ENCODE results near the gene CPE.

Gene CPE

DNA sequence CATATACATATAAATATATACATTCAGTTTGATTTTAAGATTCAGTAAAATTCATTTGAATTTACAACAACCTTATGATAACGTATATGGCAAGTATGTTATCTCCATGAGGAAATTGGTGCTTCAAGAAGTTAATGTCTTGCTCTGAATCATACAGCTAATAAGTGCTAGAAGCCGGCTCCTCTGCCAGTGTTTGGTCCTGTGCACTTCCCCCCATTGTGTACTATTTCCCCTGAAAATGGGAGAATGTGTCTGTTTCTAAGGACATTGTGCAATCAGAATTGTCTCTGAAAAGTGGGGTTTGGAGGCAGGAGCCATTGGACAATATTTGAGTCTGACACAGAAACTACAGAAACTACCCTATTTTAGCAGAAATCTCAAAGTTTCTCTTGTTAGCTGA lies 135.9 kb downstream of the CPE start:
- Mint-ChIP-seq H3K4me1 (no peaks in the 10 kb centered on the region), H3K9me3 (no peaks in the 10 kb centered on the region), H3K27me3 (peaks cover 3% of the 10 kb centered on the region), H3K36me3 (ENCODE audit: low read depth) (no peaks in the 10 kb centered on the region), H3K27ac (no peak overlapping the region), H3K4me3 (no peak overlapping the region)
- DNase-seq, result no peak
- ATAC-seq, result no peak

DNA sequence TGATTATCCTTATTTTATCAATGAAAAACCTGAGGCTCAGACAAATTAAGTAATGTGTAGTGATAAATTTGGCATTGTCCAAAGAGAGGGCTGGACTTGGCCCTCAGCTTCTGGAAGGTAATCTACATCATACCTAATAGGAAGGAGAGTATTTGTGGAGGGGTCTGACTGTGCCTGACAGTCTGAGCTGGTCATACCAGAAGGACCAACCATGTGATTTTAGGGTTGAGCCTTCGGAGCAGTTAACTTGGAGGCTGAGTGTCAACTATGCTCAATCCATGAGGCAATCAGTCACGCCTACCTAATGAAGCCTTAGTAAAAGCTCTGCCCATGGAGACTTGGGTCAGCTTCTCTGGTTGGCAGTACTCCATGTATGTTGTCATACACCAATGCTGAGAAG lies 136.4 kb downstream of the CPE start:
- Mint-ChIP-seq H3K27me3 (peaks cover 3% of the 10 kb centered on the region), H3K27ac (no peak overlapping the region), H3K4me3 (no peak overlapping the region), H3K4me1 (no peaks in the 10 kb centered on the region), H3K9me3 (no peaks in the 10 kb centered on the region), H3K36me3 (ENCODE audit: low read depth) (no peaks in the 10 kb centered on the region)
- ATAC-seq, result peak; percentile 15
- no peak for DNase-seq

DNA sequence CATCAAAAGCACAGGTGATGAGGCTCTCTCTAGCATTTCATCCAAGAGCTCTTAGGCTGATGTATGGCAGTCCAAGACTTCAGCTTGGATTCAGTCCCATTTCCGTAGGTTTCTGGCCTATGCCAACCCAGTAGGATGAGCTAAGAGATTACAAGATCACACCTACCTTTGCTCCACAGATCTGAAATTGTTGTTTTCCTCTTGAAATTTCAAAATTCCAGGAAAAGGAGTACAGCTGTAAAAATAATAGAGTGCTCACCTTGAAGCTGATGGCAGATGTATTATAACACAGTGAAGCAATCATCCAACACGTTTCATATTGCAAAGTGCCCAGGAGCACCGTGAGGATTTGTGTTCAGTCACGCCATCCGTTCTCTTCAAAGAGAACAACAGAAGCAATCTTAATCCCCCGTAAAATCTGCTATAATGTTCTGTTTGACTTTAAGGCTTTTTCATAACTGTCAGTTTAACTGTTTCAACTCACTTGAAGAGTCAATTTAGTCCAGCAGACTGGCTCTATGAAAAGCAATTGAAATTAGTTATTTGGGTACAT lies 137.5 kb downstream of the CPE start:
- H3K27ac Mint-ChIP-seq, result no peak overlapping the region
- H3K36me3 Mint-ChIP-seq (ENCODE audit: low read depth), result no peaks in the 10 kb centered on the region
- H3K4me3 Mint-ChIP-seq, result no peak overlapping the region
- H3K4me1 Mint-ChIP-seq, result no peaks in the 10 kb centered on the region
- H3K9me3 Mint-ChIP-seq, result no peaks in the 10 kb centered on the region
- DNase-seq (no peak), ATAC-seq (no peak)
- peaks cover 3% of the 10 kb centered on the region for H3K27me3 Mint-ChIP-seq

DNA sequence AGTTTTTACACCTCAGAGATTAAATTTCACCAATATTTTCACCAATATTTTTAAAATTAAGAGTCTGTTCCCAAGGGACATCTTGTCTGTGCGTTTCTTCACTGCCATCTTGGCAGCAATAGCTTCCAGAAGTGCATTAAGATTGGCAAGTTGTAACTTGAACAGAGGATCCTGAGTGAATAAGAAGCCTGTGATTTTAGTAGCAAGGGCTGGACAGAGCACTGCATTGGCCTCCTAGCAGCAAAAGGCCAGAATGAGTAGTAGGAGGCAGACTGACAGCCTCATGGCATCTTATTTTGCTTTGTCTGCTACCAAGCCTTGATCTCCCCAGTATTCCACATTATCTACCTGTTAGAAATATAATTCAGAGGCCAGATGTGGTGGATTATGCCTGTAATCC lies 138.4 kb downstream of the CPE start:
- Mint-ChIP-seq H3K27ac (no peak overlapping the region), H3K4me3 (no peak overlapping the region), H3K27me3 (peaks cover 3% of the 10 kb centered on the region), H3K36me3 (ENCODE audit: low read depth) (no peaks in the 10 kb centered on the region), H3K9me3 (no peaks in the 10 kb centered on the region), H3K4me1 (no peaks in the 10 kb centered on the region)
- DNase-seq (no peak), ATAC-seq (no peak)

DNA sequence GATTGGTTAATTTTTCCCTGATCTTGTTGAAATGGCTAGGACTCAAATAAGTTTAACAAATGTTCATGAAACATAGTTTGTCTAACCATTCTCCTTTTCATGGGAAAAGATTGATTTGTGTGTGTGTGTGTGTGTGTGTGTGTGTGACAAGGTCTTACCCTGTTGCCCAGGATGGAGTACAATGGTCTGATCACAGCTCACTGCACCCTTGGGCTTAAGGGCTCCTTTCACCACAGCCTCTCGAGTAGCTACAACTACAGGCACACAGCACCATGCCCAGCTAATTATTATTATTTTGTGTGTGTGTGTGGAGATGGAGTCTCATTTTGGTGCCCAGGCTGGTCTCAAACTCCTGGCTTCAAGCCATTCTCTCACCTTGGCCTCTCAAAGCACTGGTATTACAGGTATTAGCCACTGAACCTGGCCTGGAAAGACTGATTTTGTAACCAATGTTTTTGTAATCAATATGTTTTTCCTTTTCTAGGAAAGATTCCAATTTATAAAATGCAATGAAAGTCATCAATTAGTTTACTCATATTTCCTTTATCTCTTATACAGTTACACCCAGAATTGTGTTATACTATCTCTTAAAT lies 139.3 kb downstream of the CPE start:
- Mint-ChIP-seq H3K4me3 (no peak overlapping the region), H3K4me1 (no peaks in the 10 kb centered on the region), H3K27me3 (peaks cover 3% of the 10 kb centered on the region), H3K36me3 (ENCODE audit: low read depth) (no peaks in the 10 kb centered on the region), H3K9me3 (no peaks in the 10 kb centered on the region), H3K27ac (no peak overlapping the region)
- ATAC-seq, result no peak
- no peak for DNase-seq

DNA sequence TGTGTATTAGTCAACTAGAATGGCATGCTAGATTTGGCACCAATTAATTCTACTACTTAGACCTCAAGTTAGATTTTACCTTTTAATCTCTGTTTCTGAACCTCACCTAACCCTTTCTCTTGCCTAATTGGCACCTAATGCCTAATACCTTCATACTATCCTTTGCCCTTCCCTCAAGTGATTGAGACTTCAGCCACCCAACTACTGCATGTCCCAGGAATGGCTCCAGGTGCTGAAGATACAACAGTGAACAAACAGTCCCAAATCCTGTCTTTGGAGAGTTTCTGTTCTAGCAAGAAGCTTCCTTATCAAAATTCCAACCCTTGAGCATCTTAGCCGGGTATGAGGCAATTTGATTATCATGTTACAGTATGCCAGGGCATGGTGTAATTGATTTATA lies 139.9 kb downstream of the CPE start:
- Mint-ChIP-seq H3K36me3 (ENCODE audit: low read depth) (no peaks in the 10 kb centered on the region), H3K4me1 (no peaks in the 10 kb centered on the region), H3K9me3 (no peaks in the 10 kb centered on the region), H3K4me3 (no peak overlapping the region), H3K27me3 (peaks cover 3% of the 10 kb centered on the region), H3K27ac (no peak overlapping the region)
- no peak for ATAC-seq
- no peak for DNase-seq

GRCh38 chr4:165519591-165519990 lies 140.8 kb downstream of the CPE start:
- H3K4me3 Mint-ChIP-seq, result no peak overlapping the region
- H3K27me3 Mint-ChIP-seq, result no peaks in the 10 kb centered on the region
- ATAC-seq (no peak), DNase-seq (no peak)
- no peak overlapping the region for H3K27ac Mint-ChIP-seq
- H3K36me3 Mint-ChIP-seq (ENCODE audit: low read depth), result no peaks in the 10 kb centered on the region
- H3K9me3 Mint-ChIP-seq, result no peaks in the 10 kb centered on the region
- H3K4me1 Mint-ChIP-seq, result no peaks in the 10 kb centered on the region

- H3K36me3 Mint-ChIP-seq (ENCODE audit: low read depth), result no peaks in the 10 kb centered on the region
- no peak for DNase-seq
- H3K9me3 Mint-ChIP-seq, result no peaks in the 10 kb centered on the region
- no peak overlapping the region for H3K27ac Mint-ChIP-seq
- no peaks in the 10 kb centered on the region for H3K4me1 Mint-ChIP-seq
- H3K27me3 Mint-ChIP-seq, result no peaks in the 10 kb centered on the region
- no peak for ATAC-seq
- H3K4me3 Mint-ChIP-seq, result no peak overlapping the region
These were observed 141.3 kb downstream of the CPE start for GRCh38 chr4:165520086-165520485.

DNA sequence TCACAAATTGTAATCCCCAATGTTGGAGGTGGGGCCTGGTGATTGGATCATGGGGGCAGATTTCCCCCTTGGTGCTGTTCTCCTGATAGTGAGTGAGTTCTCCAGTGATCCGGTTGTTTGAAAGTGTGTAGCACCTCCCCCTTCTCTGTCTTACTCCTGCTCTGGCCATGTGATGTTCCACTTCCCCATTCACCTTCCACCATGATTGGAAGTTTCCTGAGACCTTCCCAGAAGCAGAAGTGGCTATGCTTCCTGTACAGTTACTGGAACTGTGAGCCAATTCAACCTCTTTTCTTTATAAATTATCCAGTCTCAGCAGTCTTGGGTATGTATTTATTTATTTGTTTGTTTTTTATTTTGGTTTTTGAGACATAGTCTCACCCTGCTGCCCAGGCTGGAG lies 143.2 kb downstream of the CPE start:
- Mint-ChIP-seq H3K36me3 (ENCODE audit: low read depth) (no peaks in the 10 kb centered on the region), H3K4me1 (no peaks in the 10 kb centered on the region), H3K27me3 (no peaks in the 10 kb centered on the region), H3K4me3 (no peak overlapping the region), H3K27ac (no peak overlapping the region), H3K9me3 (no peaks in the 10 kb centered on the region)
- ATAC-seq (no peak), DNase-seq (no peak)

DNA sequence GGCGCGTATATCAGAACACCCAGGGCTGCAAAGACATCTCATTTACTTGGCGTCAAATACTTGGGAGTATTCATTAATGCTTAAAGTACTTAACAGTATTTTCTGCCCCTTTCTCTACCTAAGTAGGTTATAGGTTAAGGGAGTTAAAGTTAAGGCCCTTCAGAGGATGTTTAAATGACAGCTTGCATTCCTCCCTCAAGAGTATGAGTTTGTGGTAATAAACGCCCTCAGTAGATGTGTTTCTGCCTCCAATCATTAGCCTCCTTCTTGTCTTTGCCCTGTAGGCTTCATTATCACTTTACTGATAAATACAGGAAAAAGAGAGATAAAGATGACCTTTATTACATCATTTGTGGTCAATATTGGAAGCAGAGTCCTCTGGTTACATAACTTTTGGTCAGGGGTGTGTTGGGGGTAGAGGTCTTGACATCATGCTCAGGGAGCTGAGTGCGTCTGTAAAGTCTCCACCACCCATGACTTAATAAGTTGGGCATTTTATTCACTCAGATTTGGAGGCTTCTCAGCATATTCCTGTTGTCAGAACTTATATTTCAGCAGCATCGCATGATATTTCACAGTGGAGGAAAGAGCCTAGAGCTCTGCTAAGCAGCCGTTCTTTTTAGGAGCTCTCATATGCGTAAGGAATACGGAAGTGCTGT lies 145.9 kb downstream of the CPE start:
- DNase-seq (no peak), ATAC-seq (no peak)
- Mint-ChIP-seq H3K4me3 (no peak overlapping the region), H3K9me3 (no peaks in the 10 kb centered on the region), H3K4me1 (no peaks in the 10 kb centered on the region), H3K27me3 (peaks cover 4% of the 10 kb centered on the region), H3K36me3 (ENCODE audit: low read depth) (no peaks in the 10 kb centered on the region), H3K27ac (no peak overlapping the region)

DNA sequence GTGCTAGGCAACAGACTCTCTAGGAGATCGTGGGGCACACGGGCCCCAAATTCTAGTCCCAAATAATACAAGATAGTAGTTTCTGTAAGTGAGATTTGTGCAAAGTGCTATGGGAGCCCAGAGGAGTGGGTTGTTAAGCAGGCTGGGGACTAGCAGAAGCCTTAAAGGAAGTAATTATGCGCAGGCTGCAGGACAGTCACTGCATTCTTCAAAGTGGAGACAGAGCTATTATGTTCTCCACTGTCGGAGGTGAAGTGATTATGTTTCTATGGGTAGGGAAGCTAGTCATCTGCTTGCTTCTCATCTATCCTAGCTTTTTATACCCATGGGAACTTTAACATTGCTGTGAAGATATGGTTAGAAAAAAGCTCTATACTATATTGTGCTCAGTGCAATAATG lies 154.2 kb downstream of the CPE start:
- Mint-ChIP-seq H3K4me1 (no peaks in the 10 kb centered on the region), H3K9me3 (no peaks in the 10 kb centered on the region), H3K27me3 (peaks cover 4% of the 10 kb centered on the region), H3K36me3 (ENCODE audit: low read depth) (no peaks in the 10 kb centered on the region), H3K4me3 (no peak overlapping the region), H3K27ac (no peak overlapping the region)
- DNase-seq, result no peak
- no peak for ATAC-seq

GRCh38 chr4:165537028-165537648 lies 158.3 kb downstream of the CPE start:
- Mint-ChIP-seq H3K4me3 (no peak overlapping the region), H3K36me3 (ENCODE audit: low read depth) (no peaks in the 10 kb centered on the region), H3K27me3 (peaks cover 1% of the 10 kb centered on the region), H3K27ac (no peak overlapping the region), H3K4me1 (no peaks in the 10 kb centered on the region), H3K9me3 (no peaks in the 10 kb centered on the region)
- DNase-seq, result no peak
- ATAC-seq, result no peak

DNA sequence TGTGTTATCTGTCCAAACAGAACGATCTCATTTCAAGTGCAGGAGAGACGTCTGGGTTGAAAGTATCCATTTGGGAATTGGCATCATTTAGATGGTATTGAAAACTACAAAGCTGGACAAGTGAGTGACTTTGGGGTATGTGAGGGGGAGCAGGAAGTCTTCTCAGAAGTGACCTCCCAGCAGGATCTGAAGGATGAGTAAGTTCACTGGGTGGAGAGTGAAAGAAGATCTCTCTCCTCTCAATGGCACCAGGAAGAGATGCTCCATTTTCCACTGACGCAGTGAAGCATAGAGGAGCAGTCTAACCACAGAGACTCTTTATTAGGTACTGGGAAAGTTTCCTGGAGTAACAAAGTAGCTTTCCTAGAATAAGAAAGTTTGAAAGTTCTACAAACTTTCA lies 161.0 kb downstream of the CPE start:
- Mint-ChIP-seq H3K4me3 (no peak overlapping the region), H3K36me3 (ENCODE audit: low read depth) (no peaks in the 10 kb centered on the region), H3K9me3 (no peaks in the 10 kb centered on the region), H3K4me1 (no peaks in the 10 kb centered on the region), H3K27me3 (peaks cover 1% of the 10 kb centered on the region), H3K27ac (no peak overlapping the region)
- DNase-seq (no peak), ATAC-seq (no peak)

- no peak overlapping the region for H3K4me3 Mint-ChIP-seq
- H3K36me3 Mint-ChIP-seq (ENCODE audit: low read depth), result no peaks in the 10 kb centered on the region
- ATAC-seq, result no peak
- peaks cover 1% of the 10 kb centered on the region for H3K27me3 Mint-ChIP-seq
- no peaks in the 10 kb centered on the region for H3K9me3 Mint-ChIP-seq
- DNase-seq, result no peak
- H3K4me1 Mint-ChIP-seq, result no peaks in the 10 kb centered on the region
- H3K27ac Mint-ChIP-seq, result no peak overlapping the region
These were observed 161.5 kb downstream of the CPE start for GRCh38 chr4:165540206-165540830.

DNA sequence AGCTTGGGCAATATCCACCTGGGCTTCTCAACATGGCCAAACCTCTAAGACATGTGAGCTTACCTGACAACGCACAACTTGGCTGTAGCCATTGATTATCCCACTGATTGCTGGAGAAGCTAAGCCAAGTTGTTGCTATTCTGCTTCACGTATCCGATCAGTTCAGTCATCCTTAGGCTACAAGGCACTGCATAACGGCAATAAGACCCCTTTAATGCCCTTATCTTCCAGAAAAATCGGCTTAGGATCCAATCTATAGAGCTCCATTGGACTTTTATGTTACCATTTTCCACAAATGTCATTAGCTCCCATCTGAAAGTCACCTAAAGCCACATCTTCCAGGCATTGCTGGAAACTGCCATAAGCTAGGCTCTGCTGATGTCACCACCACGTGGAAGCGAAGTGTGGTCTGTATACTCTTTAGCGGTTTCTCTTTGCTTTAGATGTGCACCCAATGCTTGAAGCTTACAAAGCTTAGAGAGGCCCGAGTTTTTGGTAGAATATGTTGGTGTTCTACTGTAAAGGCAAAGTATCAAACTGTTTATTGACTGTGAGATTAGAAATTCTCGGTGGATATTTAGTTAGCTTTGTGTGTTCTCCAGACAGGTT lies 163.1 kb downstream of the CPE start:
- Mint-ChIP-seq H3K4me3 (no peak overlapping the region), H3K27me3 (peaks cover under 1% of the 10 kb centered on the region), H3K36me3 (ENCODE audit: low read depth) (no peaks in the 10 kb centered on the region), H3K9me3 (no peaks in the 10 kb centered on the region), H3K4me1 (no peaks in the 10 kb centered on the region), H3K27ac (no peak overlapping the region)
- ATAC-seq (peak; percentile 21), DNase-seq (no peak)

All from activated naive CD8-positive, alpha-beta T cell treated with anti-CD3 and anti-CD28 coated beads, Interleukin-2, amount 50 U/mL, for 24 hours (primary cell).